ENCODE measurements around the gene DEAF1. TPM values are rescaled to one million over a fixed set of nuclear protein-coding genes. Genes with fewer than 3 reads are reported as not detected.

The DEAF1 gene
- total RNA-seq, 1 experiment from 2014 or later, result 46.8 TPM

DNA sequence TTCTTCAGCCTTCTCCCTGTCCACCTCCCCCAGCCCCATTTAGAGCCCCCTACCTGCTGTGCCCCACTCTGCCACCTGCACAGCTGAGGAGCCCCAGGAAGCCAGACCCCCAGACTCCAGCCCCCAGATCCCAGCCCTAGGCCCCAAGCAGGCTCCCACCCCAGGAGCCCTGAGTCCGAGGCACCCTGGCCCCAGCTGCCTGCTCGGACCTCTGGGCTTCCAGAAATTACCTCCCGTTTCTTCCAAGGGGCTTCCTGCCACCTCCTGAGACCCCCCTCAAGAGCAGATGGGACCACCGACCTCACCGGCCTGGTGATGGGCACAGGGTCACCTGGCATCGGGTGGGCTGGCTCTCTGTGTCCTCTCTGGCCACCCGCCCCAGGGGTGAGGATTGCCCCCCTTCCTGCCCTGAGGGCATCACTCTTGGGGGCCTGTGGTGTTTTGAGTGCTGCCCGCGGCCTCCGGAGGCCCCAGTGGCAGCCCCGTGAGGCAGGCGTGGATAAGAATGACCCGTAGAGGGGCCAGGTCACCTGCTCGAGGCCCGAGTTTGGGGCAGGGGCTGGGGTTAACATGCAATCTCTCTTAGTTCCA is 34.0 kb upstream of the DEAF1 start:
- CTCF ChIA-PET, result interaction anchor here (0.6 to 3.3 kb wide), 6 partner anchors 16 to 175 kb away, joined by 3 to 22 read pairs (median 4); partner anchors contain the start of genes TALDO1 and TMEM80
- no peak for DNase-seq (ENCODE audit: unreplicated experiment)
- Mint-ChIP-seq H3K4me3 (ENCODE audit: unreplicated experiment) (no peak overlapping the region), H3K27ac (ENCODE audit: low read depth, unreplicated experiment) (no peak overlapping the region), H3K9me3 (ENCODE audit: unreplicated experiment) (no peaks in the 10 kb centered on the region), H3K4me1 (ENCODE audit: insufficient read depth, unreplicated experiment) (peaks cover 12% of the 10 kb centered on the region), H3K27me3 (ENCODE audit: insufficient read depth, unreplicated experiment) (no peaks in the 10 kb centered on the region), H3K36me3 (ENCODE audit: insufficient read depth, unreplicated experiment) (peaks cover 28% of the 10 kb centered on the region)
- POLR2A ChIA-PET, result interaction anchor here (0.6 to 7.1 kb wide), 9 partner anchors 16 to 48 kb away, joined by 3 to 96 read pairs (median 7); partner anchors contain the start of genes DEAF1, EPS8L2, GATD1 and TALDO1
- TF ChIP-seq, protein P1, sequence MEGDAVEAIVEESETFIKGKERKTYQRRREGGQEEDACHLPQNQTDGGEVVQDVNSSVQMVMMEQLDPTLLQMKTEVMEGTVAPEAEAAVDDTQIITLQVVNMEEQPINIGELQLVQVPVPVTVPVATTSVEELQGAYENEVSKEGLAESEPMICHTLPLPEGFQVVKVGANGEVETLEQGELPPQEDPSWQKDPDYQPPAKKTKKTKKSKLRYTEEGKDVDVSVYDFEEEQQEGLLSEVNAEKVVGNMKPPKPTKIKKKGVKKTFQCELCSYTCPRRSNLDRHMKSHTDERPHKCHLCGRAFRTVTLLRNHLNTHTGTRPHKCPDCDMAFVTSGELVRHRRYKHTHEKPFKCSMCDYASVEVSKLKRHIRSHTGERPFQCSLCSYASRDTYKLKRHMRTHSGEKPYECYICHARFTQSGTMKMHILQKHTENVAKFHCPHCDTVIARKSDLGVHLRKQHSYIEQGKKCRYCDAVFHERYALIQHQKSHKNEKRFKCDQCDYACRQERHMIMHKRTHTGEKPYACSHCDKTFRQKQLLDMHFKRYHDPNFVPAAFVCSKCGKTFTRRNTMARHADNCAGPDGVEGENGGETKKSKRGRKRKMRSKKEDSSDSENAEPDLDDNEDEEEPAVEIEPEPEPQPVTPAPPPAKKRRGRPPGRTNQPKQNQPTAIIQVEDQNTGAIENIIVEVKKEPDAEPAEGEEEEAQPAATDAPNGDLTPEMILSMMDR (IDR thresholded peaks at IDR 0.05; ENCODE audit: unreplicated experiment), result no peak
- BruUV-seq (replicated peaks), result no TSS peak
- intact Hi-C loops (cut with micrococcal nuclease), result loop anchor here (1.0 to 10.0 kb wide), 4 partner anchors 18 to 164 kb away; partner anchors contain the start of genes LMNTD2, RASSF7 and TALDO1

DNA sequence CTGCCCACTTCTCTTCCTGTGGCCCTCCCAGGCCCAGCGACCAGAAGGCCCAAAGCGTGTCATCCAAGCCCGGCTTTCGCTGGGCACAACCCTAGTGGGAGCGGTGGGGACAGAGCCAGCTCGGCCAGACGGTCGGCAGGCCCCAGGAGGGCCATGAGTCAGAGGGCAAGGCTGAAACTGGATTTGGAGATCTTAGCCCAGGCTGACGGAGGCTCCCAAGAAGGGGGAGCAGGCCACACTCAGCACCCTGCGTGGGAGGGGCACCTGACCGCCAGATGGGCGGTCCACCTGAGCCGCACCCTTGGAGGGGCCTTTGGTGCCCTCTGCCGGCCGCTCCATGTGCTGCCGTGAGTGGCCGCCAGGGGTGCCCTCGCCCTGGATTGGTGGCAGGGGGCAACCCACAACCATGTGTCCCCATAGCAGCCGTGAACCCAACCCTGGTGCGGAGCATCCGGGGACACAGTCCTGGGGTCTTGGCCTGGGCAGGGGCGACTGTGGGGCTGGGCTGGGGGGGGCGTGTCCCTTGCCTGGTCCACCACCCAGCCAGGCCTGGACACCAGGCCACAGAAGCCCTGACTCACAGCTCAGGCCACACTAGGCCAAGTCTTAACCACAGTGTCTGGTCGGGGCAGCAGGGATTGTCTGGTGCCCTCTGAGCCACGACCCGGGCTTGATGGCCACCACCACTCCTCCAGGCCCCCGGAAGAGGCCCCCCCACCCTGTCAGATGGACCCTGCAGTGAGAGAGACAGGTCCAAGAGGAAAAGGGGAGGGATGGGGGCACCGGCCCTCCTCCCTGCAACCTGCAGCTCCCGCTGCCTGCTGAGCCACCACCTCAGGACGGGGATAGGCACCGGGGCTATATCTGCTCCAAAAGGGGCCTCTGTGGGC is 33.1 kb upstream of the DEAF1 start:
- TF ChIP-seq, protein P1 (IDR thresholded peaks at IDR 0.05; ENCODE audit: unreplicated experiment), result peak; percentile 98
- Mint-ChIP-seq H3K36me3 (ENCODE audit: insufficient read depth, unreplicated experiment) (peaks cover 34% of the 10 kb centered on the region), H3K27me3 (ENCODE audit: insufficient read depth, unreplicated experiment) (no peaks in the 10 kb centered on the region), H3K27ac (ENCODE audit: low read depth, unreplicated experiment) (peak overlapping the region; percentile 43), H3K9me3 (ENCODE audit: unreplicated experiment) (no peaks in the 10 kb centered on the region), H3K4me3 (ENCODE audit: unreplicated experiment) (peak overlapping the region; percentile 23), H3K4me1 (ENCODE audit: insufficient read depth, unreplicated experiment) (peaks cover 12% of the 10 kb centered on the region)
- intact Hi-C loops (cut with micrococcal nuclease), result loop anchor here (1.0 to 10.0 kb wide), 4 partner anchors 19 to 163 kb away; partner anchors contain the start of genes LMNTD2, RASSF7 and TALDO1
- BruUV-seq (replicated peaks), result no TSS peak
- ChIA-PET CTCF (interaction anchor here (0.6 to 3.3 kb wide), 10 partner anchors 10 to 324 kb away, joined by 3 to 22 read pairs (median 4); partner anchors contain the start of genes EPS8L2, TALDO1 and TMEM80), POLR2A (interaction anchor here (0.6 to 7.1 kb wide), 9 partner anchors 16 to 221 kb away, joined by 3 to 96 read pairs (median 16); partner anchors contain the start of genes DEAF1, EPS8L2, GATD1 and RNH1)
- DNase-seq (ENCODE audit: unreplicated experiment), result peak; percentile 98

DNA sequence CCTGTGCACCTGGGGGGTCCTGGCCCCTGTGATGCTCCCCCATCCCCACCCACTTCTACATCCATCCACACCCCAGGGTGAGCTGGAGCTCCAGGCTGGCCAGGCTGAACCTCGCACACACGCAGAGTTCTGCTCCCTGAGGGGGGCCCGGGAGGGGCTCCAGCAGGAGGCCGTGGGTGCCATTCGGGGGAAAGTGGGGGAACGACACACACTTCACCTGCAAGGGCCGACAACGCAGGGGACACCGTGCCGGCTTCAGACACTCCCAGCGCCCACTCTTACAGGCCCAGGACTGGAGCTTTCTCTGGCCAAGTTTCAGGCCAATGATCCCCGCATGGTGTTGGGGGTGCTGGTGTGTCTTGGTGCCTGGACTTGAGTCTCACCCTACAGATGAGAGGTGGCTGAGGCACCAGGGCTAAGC is 32.3 kb upstream of the DEAF1 start:
- H3K27ac Mint-ChIP-seq (ENCODE audit: low read depth, unreplicated experiment), result peak overlapping the region; percentile 43

More for the DNA sequence above, 32.3 kb upstream of the DEAF1 start:
- POLR2A ChIA-PET, result interaction anchor here (0.6 to 7.1 kb wide), 12 partner anchors 15 to 221 kb away, joined by 3 to 96 read pairs (median 8); partner anchors contain the start of genes DEAF1, EPS8L2, GATD1 and HRAS
- Mint-ChIP-seq H3K9me3 (ENCODE audit: unreplicated experiment) (no peaks in the 10 kb centered on the region), H3K36me3 (ENCODE audit: insufficient read depth, unreplicated experiment) (peaks cover 36% of the 10 kb centered on the region), H3K4me1 (ENCODE audit: insufficient read depth, unreplicated experiment) (peaks cover 12% of the 10 kb centered on the region), H3K27me3 (ENCODE audit: insufficient read depth, unreplicated experiment) (no peaks in the 10 kb centered on the region), H3K4me3 (ENCODE audit: unreplicated experiment) (peak overlapping the region; percentile 50)
- TF ChIP-seq, protein P1 (IDR thresholded peaks at IDR 0.05; ENCODE audit: unreplicated experiment), result no peak
- CTCF ChIA-PET, result interaction anchor here (0.5 to 3.3 kb wide), 12 partner anchors 9 to 325 kb away, joined by 3 to 22 read pairs (median 4); partner anchors contain the start of genes EPS8L2, TALDO1 and TMEM80
- intact Hi-C loops (cut with micrococcal nuclease), result loop anchor here (10.0 kb wide), 1 partner anchor 162 kb away; the partner anchor contains the start of genes LMNTD2 and RASSF7
- BruUV-seq (replicated peaks), result no TSS peak
- no peak for DNase-seq (ENCODE audit: unreplicated experiment)
